ACC112 (cell line): ENCODE data around the gene CFAP299.
"Not testable (repeated sequence)": the region's sequence is repeated elsewhere in the genome, so short reads cannot be mapped to it uniquely, and the experiment has no call there.

Experiments
- H2AFZ ChIP-seq: fragments of 200-600 bp; sonication (generic); one replicate; pipeline ENCODE4 v1.6.0; 2017; ENCODE audit warnings: antibody characterized with exemption, low read length; ENCODE audit not compliant: unreplicated experiment
- H3K27ac ChIP-seq: fragments of 200-600 bp; sonication (generic); 2 replicates; pipeline ENCODE4 v1.5.1; 2014; ENCODE audit warnings: low read depth, mild to moderate bottlenecking, antibody characterized with exemption, low read length, moderate library complexity
- H3K27me3 ChIP-seq: fragments of 200-600 bp; sonication (generic); 2 replicates; pipeline ENCODE4 v1.6.1; 2014; ENCODE audit warnings: mild to moderate bottlenecking, antibody characterized with exemption, low read length, moderate library complexity, mixed read lengths; ENCODE audit not compliant: insufficient read depth
- H3K36me3 ChIP-seq: fragments of 200-600 bp; sonication (generic); 2 replicates; pipeline ENCODE4 v1.6.1; 2016; ENCODE audit warnings: mild to moderate bottlenecking, antibody characterized with exemption, low read length, moderate library complexity, mixed read lengths; ENCODE audit not compliant: insufficient read depth
- H3K4me1 ChIP-seq: fragments of 200-600 bp; sonication (generic); one replicate; pipeline ENCODE4 v1.6.1; 2016; ENCODE audit warnings: low read length, mixed read lengths; ENCODE audit not compliant: insufficient read depth, unreplicated experiment, control insufficient read depth
- H3K4me3 ChIP-seq: fragments of 200-600 bp; sonication (generic); 2 replicates; pipeline ENCODE4 v1.5.1; 2014; ENCODE audit warnings: mild to moderate bottlenecking, low read depth, low read length
- H3K79me2 ChIP-seq: fragments of 200-600 bp; sonication (generic); one replicate; pipeline ENCODE4 v1.6.0; 2016; ENCODE audit warnings: low read length; ENCODE audit not compliant: control insufficient read depth, unreplicated experiment, insufficient read depth

Gene CFAP299

GRCh38 chr4:80798082-80798481 is 462.6 kb downstream of the CFAP299 start:
- Histone ChIP-seq H3K4me3 (no peak overlapping the region), H3K36me3 (no peaks in the 10 kb centered on the region), H3K27me3 (no peaks in the 10 kb centered on the region), H2AFZ (no peak overlapping the region), H3K27ac (no peak overlapping the region), H3K4me1 (no peaks in the 10 kb centered on the region), H3K79me2 (no peaks in the 10 kb centered on the region)

GRCh38 chr4:80800719-80801118 is 465.2 kb downstream of the CFAP299 start:
- not testable (repeated sequence) for H3K27me3 ChIP-seq, H2AFZ ChIP-seq, H3K36me3 ChIP-seq, H3K4me1 ChIP-seq, H3K27ac ChIP-seq, H3K4me3 ChIP-seq, H3K79me2 ChIP-seq

- Histone ChIP-seq H2AFZ (peak overlapping the region; percentile 58), H3K79me2 (no peaks in the 10 kb centered on the region), H3K4me3 (peak overlapping the region; percentile 12; the same call in 1 of the 2 replicates), H3K27me3 (no peaks in the 10 kb centered on the region), H3K36me3 (no peaks in the 10 kb centered on the region), H3K4me1 (no peaks in the 10 kb centered on the region), H3K27ac (no peak overlapping the region)
These were observed 467.8 kb downstream of the CFAP299 start for GRCh38 chr4:80803337-80803736.

- no peaks in the 10 kb centered on the region for H3K36me3 ChIP-seq
- H3K79me2 ChIP-seq = no peaks in the 10 kb centered on the region
- no peaks in the 10 kb centered on the region for H3K4me1 ChIP-seq
- H3K27ac ChIP-seq = no peak overlapping the region
- no peaks in the 10 kb centered on the region for H3K27me3 ChIP-seq
- H2AFZ ChIP-seq = no peak overlapping the region
- no peak overlapping the region for H3K4me3 ChIP-seq
These were observed 470.9 kb downstream of the CFAP299 start for GRCh38 chr4:80806472-80806871.

GRCh38 chr4:80809039-80809729 is 473.7 kb downstream of the CFAP299 start:
- Histone ChIP-seq H3K4me1 (no peaks in the 10 kb centered on the region), H3K27me3 (no peaks in the 10 kb centered on the region), H3K27ac (no peak overlapping the region), H2AFZ (no peak overlapping the region), H3K36me3 (no peaks in the 10 kb centered on the region), H3K79me2 (no peaks in the 10 kb centered on the region), H3K4me3 (no peak overlapping the region)

- H3K27me3 ChIP-seq = no peaks in the 10 kb centered on the region
- no peaks in the 10 kb centered on the region for H3K36me3 ChIP-seq
- no peaks in the 10 kb centered on the region for H3K4me1 ChIP-seq
- no peak overlapping the region for H3K4me3 ChIP-seq
- H2AFZ ChIP-seq = no peak overlapping the region
- H3K27ac ChIP-seq = no peak overlapping the region
- no peaks in the 10 kb centered on the region for H3K79me2 ChIP-seq
These were observed 475.9 kb downstream of the CFAP299 start for GRCh38 chr4:80811406-80811805.

GRCh38 chr4:80812145-80812544 is 476.6 kb downstream of the CFAP299 start:
- Histone ChIP-seq H3K4me1 (no peaks in the 10 kb centered on the region), H3K36me3 (no peaks in the 10 kb centered on the region), H2AFZ (no peak overlapping the region), H3K27me3 (no peaks in the 10 kb centered on the region), H3K79me2 (no peaks in the 10 kb centered on the region), H3K4me3 (no peak overlapping the region), H3K27ac (no peak overlapping the region)

- Histone ChIP-seq H3K79me2 (no peaks in the 10 kb centered on the region), H2AFZ (peak overlapping the region; percentile 11), H3K4me1 (no peaks in the 10 kb centered on the region), H3K36me3 (no peaks in the 10 kb centered on the region), H3K27ac (no peak overlapping the region), H3K4me3 (no peak overlapping the region), H3K27me3 (no peaks in the 10 kb centered on the region)
These were observed 478.7 kb downstream of the CFAP299 start for GRCh38 chr4:80814266-80814665.

GRCh38 chr4:80831383-80832361 is 496.1 kb downstream of the CFAP299 start:
- Histone ChIP-seq H3K27me3 (no peaks in the 10 kb centered on the region), H2AFZ (peak overlapping the region; percentile 2), H3K79me2 (no peaks in the 10 kb centered on the region), H3K4me1 (peaks cover 11% of the 10 kb centered on the region), H3K4me3 (no peak overlapping the region), H3K36me3 (no peaks in the 10 kb centered on the region), H3K27ac (peak overlapping the region; percentile 1)

- H2AFZ ChIP-seq = no peak overlapping the region
- no peaks in the 10 kb centered on the region for H3K36me3 ChIP-seq
- no peaks in the 10 kb centered on the region for H3K27me3 ChIP-seq
- no peak overlapping the region for H3K4me3 ChIP-seq
- H3K4me1 ChIP-seq = no peaks in the 10 kb centered on the region
- H3K79me2 ChIP-seq = no peaks in the 10 kb centered on the region
- H3K27ac ChIP-seq = no peak overlapping the region
These were observed 503.8 kb downstream of the CFAP299 start for GRCh38 chr4:80839281-80839680.

- Histone ChIP-seq H3K4me3 (no peak overlapping the region), H3K27ac (no peak overlapping the region), H3K27me3 (no peaks in the 10 kb centered on the region), H3K79me2 (no peaks in the 10 kb centered on the region), H2AFZ (no peak overlapping the region), H3K36me3 (no peaks in the 10 kb centered on the region), H3K4me1 (no peaks in the 10 kb centered on the region)
These were observed 504.3 kb downstream of the CFAP299 start for GRCh38 chr4:80839792-80840191.
